ENCODE measurements around the gene KIN.
"Not testable (repeated sequence)": the region's sequence is repeated elsewhere in the genome, so short reads cannot be mapped to it uniquely, and the experiment has no call there.

Gene KIN

GRCh38 chr10:7718685-7719084 lies 69.1 kb downstream of the KIN start:
- DNase-seq: no peak

DNA sequence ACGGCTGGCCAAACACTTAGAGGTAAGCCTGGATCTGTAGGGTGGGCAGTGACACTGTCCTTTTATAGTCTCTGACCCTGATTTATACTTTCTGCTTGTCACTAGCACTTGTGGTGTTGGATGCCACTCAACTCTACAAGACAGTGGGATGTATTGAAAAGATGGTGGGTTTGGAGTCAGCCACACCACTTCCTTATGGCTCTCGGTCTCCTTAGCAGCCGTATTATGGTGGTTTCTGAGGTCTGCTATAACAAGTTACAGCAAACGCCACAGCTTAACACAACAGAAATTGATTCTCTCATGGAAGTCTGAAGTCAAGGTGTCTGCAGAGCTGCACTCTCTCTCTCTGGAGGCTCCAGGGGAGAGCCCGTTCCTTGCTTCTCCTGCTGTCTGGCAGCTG lies 70.0 kb downstream of the KIN start:
- DNase-seq: no peak

GRCh38 chr10:7715515-7715914 lies 72.3 kb downstream of the KIN start:
- no peak for DNase-seq

GRCh38 chr10:7711075-7711474 lies 76.7 kb downstream of the KIN start:
- not testable (repeated sequence) for DNase-seq

- DNase-seq: no peak
These were observed 77.3 kb downstream of the KIN start for GRCh38 chr10:7710446-7710845.

DNA sequence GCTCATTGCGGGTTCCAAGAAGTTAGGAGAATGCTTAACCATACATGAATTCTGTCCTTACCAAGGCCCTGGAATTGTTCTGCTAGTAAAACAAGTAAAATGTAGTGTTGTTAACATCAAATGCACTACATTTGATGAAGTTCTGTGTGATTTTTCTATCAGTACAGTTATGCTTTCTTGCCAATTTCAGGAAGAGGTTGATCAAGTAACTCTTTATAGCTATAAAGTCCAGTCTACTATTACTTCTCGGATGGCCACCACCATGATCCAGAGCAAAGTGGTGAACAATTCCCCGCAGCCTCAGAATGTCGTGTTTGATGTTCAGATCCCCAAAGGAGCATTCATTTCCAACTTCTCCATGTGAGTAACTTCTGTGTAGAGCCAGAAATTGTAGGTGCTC lies 79.0 kb downstream of the KIN start:
- DNase-seq: no peak

DNA sequence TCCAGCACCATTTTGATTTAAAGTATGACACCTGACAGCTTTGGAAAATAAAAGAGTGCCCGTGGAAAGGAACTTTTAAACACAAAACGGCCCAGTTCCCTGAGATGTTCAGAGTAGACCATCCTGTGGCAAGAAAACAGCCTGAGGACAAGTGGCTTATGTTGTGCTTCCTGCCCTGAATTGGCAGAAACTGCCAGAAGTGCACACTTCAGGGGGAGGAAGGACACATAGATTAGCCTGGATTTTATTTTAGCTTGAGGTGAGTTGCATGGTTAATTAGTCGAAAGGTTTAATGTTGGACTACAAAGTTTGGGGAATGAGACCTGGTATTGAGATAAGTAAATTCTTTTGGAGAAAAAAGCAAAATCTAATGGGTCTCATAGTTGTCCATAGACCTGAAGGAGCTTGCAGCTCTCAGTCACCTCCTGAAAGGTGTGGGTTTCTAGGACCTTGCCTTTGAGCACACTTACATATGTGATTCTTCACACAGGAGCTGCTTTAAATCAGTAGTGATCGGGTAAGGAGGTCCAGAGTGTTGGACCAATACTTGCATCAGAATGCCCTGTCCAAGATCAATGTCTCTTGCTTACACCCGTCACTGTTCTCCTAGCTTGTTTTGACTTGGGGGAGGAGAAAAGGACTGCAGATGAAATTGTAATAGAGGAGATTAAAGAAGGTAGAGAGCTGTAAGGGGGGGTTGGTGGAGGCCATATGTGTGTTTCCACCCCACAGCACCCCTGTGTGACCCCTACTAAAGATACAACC lies 79.8 kb downstream of the KIN start:
- no peak for DNase-seq

DNA sequence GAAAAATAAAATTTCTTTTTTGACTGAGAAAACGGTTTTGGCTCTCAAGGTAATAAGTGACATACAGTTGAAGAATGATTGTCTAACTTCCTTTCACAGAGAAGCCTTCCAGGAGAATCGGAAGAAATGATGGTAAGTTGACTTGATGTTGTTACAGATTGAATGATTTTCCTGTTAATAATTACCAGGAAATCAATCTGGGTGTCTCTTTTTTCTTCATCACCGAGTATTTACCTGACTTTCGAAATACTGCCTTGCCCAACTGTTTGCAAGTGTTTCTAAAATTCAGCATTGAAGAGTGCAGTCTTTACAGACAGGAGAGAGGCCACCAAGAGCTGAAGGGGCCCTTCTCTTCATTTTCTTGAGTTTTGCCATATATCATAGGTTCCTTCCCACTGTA lies 80.7 kb downstream of the KIN start:
- DNase-seq: no peak

DNA sequence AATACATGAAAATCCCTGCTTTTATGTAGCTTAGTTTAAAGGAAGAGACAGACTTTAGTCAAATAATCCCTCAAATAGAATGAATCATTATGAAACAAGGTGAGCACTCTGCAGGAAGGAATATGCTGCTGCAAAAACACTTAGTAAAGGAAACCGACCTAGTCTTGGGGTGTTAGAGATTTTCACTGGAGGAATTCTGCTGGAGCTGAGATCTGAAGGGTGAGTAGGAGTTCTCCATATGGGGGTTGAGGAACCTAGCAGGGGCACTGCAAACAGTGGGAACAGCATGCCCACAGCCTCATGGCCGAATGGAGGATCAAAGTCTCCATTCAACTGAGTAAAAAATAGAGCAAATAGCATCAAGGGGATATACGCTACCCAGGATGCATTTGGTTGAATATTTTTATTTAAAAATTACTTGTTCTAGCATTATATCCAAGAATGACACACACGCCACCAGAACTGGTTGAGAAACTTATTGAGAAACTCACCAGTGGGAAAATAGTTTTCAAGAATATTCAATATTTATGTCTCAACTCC lies 81.2 kb downstream of the KIN start:
- no peak for DNase-seq

DNA sequence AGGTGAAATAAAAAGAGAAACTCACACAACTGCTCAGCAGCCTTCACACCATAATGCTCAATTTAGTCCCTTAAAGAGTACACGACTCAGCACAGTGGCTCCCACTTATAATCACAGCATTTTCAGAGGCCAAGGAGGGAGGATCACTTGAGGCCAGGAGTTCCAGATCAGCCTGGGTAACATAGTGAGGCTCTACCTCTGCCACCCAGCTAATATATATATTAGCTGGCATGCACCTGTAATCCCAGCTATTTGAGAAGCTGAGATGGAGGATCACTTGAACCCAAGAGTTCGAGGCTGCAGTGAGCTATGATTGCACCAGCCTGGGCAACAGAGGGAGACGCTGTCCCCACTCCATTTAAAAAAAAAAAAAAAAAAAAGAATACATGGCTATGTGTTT lies 82.5 kb downstream of the KIN start:
- no peak for DNase-seq

- no peak for DNase-seq
These were observed 83.4 kb downstream of the KIN start for GRCh38 chr10:7704071-7705016.

DNA sequence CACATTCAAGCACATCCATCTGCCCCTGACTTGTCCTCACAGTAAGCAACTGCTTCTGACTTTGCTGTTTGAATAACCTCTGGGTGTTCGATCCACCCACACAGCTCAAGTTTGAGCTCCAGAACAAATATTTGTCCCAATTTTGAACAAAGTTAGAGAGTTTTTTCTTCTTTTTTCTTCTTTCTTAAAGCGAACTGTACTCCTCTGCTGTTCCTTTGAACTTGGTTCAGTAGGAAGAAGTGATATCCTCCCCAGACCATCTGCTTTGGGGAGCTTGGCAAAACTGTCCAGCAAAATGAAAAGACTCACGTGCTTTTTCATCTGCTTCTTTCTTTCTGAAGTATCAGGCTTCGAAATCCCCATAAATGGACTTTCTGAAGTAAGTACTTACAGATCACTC lies 84.7 kb downstream of the KIN start, which contains the start of gene ITIH2:
ITIH2 (plus strand) TSS at position 177 of the 400 bp plus-strand sequence; CDS start at position 296, 119 bp downstream.
- DNase-seq: no peak

GRCh38 chr10:7702288-7702812 lies 85.4 kb downstream of the KIN start:
- DNase-seq: no peak

DNA sequence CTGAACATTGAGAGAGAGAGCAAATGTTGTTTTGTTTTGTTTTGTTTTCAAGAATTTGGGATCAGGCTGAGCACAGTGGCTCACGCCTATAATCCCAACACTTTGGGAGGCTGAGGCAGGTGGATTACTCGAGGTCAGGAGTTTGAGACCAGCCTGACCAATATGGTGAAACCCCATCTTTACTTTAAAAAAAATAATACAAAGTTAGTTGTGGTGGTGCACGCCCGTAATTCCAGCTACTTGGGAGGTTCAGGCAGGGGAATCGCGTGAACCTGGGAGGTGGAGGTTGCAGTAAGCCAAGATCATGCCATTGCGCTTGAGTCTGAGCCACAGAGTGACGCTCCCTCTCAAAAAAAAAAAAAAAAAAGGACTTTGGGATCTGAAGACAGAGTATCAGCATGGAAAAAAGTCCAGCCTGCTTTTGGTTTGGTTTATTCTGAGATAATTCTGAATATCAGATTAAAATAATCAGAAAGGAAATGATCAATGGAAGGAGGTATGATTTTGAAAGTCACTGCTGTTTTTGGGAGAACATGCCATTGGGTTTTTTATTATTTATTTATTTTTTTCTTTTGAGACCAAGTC lies 86.5 kb downstream of the KIN start:
- no peak for DNase-seq
